Measurements from ENCODE around the gene LRRC18.

The LRRC18 gene

DNA sequence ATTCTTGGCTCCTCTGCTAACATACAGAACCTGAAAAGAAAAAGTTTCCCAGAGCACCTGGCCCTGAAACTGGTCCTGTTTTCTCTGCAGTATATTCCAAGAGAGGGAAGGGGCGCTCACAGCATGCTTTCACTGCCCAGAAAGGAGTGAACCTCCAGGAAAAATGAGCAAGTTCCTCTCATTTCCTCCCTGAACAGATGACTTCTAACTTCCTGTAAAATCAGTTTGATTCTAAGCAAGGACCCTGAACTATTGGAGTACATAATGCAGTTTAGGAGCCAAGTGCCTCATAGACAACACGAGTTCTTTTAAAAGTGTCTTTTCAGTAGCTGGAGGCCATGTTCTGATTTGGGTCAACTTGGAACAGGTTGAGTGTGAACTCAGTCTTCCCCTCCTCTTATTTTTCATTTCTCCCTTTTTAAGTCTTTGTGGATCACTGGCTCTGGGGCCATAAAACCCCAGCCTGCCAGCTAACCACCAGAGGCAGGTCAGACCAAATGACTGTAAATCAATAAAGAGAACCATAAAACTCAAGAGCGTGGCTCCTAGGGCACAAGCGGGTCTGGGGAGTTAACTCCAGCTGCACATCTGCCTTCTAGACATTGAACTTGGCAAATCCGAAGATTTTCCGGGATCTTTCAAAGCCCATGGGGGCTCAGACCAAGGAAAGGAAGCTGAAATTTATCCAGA, 5.9 kb upstream of the LRRC18 start:
- DNase-seq: no peak

DNA sequence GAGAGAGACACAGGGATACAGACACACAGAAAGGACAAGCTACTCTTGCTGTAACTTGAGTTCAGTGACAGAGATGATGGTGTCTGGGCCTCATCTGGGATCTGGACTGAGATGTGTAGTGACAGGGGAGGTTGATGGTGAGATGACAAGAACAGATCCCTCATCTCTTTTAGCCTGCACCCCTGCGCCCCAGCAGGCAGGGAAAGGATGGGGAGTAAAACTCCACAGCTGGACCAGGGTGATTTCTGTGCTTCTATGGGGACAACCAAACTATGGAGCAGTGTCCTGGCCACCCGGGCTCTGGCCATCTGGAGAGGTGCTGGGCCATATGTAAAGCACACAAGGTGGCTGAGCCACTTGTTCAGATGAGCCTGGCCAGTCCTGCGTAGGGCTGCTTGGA, 4.5 kb upstream of the LRRC18 start:
- DNase-seq: no peak

DNA sequence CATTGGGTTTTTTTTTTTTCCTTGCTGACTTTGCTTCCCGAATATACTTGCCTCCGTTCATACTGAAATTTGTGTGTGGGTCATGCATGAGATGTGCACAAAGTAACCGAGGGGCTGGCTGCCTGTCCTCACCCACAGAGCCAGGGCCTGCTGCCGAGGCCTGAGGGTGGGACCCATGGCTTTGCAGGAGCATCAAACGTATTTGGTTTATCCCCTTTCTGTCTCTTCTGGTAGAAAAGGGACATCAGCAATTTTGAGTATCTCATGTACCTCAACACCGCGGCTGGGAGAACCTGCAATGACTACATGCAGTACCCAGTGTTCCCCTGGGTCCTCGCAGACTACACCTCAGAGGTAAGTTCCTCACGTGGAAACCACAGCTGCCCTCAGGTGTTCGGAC, 3.5 kb upstream of the LRRC18 start:
- DNase-seq: no peak

DNA sequence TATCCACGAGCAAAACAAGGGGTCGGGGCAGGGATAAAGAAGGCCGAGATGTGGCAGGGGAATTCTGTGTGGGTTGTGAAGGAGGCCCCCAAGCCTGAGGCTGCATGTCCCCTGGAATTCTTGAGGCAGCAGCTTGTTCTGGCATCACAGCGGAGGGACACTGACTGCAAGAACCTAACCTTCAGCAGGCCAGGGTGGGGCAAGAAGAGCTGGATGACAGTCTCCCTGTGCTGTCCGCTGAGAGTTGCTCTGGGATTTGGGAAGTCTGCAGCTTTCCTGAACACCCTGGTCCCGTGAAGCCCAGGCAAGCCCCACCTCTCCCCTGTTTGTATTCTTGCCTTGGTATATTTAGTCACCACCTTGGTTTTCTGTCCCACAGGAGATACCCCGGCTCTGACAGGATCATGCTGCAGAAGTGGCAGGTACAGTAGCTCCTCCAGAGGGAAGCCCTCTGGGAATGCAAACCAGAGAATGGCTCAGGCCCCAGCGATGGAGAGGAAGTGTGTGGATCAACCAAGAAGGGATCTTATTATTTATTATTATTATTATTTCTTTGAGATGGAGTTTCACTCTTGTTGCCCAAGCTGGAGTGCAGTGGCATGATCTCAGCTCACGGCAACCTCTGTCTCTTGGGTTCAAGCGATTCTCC, 1.9 kb upstream of the LRRC18 start:
- no peak for DNase-seq

DNA sequence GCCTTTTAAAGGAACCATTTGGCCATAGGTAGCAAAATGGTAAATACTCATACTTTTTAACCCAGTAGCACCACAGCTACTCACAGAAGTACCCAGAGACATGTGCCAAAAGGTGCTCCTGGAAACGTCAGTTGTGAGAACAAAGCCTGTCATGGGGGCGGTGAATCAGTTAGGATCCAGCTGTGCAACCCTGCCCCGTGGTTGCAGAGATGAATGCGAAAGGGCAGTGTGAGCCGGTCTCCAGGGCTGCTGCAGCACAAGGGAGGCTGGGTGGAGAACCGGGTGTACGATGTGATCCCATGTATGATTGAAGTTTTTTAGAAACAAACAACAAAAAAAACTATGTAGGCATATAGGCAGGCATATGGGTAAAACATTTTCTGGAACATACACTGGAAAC, 1.3 kb upstream of the LRRC18 start:
- DNase-seq: no peak

DNA sequence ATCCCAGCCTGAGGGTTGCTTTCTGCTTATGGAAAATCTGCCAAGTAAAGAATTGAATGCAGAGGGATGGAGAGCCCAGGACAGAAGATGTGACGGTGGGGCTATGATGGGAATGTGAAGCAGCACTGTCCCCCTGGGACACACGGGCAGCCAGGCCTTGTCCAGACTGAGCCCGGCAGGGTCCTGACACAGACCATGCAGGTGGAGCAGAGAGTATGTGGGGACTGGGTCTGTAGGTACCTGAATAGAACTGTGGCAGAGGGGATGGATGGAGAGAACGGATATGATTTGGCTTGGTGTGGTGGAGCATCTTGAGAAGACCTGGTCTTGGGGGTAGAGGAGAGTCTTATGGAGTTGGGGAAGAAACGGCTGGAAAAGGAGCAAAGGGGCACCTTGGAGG, 732 bp upstream of the LRRC18 start:
- DNase-seq: no peak

DNA sequence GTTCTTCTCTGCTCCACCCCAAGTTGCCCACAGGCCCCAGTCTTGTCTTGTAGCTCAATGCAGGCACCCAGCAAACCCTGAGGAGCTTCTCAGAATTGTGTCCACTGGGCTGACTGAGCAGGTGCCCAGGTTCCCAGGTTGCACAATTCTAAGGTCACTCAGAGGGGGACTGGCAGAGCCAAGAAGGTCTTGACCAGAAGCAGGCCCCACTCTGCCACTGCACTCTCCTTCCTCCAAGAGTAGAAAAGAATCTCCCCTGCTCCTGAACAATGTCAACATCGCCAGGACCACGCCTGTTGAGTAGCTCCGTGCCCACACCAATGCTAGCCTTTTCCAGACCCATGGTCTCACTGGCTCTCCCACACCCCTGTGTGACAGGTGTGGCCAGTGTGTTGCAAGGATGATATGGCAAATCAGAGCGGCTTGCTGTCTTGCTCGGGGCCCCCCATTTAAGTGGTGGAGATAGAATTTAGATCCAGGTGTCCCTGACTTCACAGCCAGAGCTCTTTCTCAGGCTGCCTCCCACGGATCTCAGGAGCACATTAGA, 577 bp downstream of the LRRC18 start:
- no peak for DNase-seq

DNA sequence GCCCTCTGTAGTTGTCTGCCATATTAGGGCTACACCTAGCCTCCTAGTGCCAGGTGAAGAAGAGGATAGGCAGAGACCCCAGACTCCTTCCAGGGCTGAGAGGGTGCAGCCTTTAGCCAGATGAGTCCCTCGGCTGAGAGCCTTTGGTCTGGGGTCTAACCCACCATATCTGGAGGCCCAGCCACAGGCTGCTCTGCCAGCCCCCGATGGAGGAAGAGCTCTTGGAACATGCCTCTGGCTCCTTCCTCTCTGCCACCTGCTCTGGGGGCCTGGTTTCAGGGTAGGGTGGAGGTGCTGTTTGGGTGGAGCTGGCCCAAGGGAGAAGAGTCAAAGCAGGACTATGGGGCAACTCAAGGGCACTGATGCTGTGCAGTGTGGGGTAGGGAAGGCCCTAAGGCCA, 1.4 kb downstream of the LRRC18 start:
- DNase-seq: no peak

DNA sequence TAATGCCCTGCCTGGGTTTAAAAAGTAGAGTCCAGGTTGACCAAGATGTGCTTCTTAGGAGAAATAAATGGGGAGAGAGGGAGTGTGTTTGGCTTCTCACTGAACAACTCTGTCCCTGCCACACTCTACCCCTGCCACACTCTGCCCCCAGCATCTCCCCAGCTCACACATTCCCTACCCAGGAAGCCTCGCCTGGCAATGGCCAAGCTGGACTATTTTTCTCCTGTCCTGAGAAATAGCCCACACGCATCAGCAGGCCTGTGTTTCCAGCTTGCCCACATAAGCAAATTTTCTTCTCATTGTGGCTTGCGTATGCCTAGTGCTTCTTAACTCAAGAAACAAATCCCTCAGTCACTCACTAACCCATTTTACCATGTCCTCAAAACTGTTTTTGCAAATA, 1.8 kb downstream of the LRRC18 start:
- no peak for DNase-seq

DNA sequence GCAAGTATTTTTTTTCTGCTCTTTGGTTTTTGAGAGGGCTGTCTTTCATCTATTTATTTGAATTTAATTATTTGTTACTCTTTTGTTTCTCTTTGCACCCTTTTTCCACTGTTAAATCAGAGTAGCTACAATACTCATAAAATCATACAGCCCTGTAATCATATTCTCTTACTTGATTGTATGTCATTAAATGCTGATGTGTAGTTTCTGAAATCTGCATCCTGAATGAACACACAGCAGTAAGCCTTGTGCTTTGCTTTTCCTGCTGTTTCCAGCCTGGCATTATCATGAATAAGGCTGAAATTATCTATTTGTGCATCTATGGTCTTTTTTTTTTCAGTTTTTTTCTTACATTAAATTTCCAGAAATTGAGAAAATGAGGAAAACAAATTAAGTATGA, 4.1 kb downstream of the LRRC18 start:
- DNase-seq: no peak

DNA sequence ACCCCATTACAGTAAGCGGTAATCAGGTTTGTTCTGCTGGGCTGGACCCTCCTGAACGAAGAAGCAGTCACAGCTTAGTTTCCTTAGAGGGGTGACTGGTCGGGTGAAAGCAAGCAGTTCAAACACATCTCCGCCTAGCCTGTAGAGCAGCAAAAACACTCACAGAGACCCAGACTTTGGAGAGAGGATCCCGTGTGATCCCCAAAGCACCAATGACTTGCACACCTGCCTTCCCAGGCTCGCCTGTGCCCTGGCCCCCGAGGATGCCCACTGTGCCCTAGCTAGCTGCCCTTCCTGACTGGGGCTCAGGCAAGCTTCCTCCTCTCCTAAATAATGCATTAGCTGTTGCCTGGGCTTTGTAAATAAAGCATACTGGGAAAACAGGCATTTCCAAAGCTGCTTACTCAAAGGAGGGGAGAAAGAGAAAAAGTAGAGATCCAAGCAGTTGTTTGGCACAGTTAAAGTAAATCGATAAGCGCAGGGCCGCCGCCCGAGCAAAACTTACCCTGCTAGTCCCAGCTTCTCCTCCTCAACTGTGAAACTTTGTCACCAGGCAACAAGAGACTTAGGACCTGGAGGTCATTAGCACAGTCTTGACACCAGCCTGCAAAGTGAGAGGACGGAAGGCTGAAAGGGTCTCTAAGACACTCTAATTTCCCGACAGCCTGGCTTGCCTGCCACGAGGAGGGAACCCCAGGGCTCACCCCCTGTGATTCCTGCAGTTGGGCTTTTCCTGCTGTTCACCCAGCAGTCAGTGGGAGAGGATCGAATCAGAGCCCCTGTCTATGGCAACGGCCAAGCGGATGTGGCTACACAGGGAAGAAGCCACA, 4.8 kb downstream of the LRRC18 start:
- DNase-seq: peak in 1 of 2 donors; percentile 12

DNA sequence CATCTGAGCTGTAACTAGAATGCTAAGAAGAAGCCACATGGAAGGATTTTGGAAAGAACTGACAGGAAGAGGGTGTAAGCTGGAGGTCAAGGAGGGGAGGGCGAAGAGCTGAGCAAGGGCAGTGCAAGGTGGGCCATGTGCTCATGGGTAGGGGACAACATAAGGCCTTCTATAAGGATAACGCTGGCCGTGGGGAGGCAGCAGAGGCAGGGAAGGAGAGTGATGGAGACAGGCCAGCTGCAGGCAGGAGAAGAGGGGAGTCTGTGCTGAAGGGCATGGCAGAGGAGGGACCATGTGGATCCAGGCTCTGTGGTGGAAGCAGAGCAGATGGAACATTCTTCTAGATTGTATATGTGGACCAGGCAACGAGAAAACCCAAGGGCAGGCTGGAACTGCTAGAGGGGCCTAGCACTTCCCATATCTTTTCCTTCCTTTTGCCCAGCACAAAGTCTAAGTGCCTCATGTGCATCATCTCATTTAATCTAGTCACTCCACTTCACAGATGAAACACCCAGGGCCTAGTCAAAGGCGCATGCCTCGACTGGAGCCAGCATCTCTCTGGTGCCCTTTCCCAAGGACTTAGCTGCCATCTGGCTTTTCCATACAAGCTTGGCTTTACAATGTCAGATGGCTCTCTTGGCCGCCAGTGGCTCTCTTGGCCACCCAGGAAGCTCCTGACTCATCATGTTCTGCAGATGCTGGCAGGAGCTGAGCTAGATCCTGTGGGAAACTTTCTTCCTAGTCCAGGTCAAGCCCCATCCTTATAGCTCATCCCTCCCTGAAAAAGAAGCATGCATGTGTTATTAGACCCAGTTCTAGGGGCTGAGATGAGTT, 6.6 kb downstream of the LRRC18 start:
- peak in 1 of 2 donors; percentile 6 for DNase-seq

DNA sequence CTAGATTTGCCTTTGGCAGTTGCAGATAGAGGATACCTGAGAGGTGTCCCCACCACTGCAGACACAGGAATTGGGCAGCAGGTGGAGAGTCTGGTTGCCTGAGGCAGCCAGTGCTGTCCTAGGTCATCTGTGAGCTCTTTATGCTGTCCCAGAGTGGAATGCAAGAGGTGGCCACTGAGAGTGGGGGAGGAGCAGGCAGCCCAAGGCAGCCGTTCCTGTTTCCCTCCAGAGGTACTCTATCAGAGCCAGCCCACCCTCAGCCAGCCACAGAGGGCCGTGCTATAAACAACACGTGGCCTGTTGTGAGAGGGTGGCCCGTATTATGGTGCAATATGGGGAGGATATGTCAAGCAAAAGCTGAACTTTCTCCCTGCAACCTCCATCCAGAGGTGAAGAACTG, 8.5 kb downstream of the LRRC18 start:
- peak in 1 of 2 donors; percentile 5 for DNase-seq

DNA sequence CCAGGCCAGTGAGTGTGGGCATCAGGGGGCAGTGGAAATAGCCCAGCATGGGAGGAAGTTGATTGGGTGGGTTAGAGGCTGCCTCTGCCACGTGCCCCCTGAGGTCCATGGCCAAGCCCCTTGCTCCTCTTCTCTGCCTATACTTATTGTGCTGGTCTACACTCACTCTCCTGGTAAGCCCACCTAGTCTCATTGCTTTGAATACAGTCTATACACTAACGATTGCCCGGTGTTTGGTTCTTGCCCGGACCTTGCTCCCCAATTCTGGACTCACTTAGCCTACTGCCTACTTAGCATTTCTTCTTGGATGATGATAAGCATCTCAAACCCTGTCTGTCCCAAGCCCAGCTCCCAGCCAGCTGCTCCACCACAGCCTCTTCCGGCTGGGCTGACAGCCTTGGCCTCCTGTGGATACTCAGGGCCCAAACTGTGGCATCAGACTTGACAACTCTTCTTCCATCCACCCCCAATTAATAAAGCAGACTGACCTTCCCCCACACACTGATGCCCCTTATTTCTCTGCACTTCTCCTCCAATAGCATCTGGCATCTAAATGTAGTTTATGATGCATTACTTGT, 10.1 kb downstream of the LRRC18 start:
- DNase-seq: peak in 1 of 2 donors; percentile 6

DNA sequence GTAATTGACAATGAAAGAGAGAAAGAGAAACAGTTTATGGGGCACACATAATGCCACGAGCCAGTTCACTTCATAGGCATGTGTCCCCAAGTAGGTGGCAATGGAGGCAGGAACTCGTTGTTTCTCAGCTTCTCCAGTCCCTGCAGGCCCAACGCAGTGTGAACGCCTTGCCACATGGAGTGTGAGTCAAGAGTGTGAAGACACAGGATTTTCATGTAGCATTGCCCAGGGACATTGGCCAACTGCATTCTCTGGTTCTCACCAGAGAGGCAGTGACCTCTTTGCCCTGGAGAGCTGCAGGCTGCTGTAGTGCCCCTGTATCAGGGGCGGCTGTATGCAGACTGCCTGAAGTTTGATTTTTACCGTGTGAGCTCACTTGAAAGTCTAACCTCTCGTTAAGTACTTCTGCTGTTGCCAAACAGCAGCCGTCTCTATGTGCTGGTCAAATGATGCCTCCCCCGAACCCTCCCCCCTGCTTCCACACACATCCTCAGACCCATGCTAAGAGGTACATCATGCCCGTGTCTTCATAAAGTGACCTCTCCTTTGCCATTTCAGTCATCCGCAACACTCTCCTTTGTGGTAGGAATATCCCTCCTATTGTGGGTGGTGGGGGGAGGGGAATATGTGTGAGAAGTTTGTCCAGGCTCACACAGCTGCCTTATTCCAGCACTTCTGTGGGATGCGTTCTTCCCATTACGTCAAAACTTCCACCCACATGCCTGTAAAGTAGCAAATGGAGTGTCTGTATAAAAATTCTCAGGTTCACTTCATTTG, 12.7 kb downstream of the LRRC18 start:
- DNase-seq: peak in 1 of 2 donors; percentile 1

DNA sequence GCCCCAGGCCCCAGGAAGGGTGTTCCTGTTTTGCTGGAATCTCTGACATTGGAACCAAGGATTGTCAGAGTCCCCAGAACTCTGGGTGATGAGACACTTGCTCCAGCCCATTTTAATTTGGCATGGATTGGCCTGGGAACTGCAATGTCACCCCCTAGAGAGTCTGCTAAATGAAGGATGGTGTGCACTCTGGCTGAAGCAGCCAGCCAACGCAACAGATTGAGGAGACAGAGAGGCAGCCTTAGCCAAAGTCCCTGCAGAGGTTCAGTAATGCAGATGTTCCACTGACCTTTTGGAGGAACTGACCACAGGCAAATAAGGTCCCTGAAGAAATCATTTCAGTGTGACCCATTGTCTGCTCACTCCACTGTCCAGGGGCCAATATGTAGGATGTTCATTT, 13.4 kb downstream of the LRRC18 start:
- DNase-seq: peak in 1 of 2 donors; percentile 3

DNA sequence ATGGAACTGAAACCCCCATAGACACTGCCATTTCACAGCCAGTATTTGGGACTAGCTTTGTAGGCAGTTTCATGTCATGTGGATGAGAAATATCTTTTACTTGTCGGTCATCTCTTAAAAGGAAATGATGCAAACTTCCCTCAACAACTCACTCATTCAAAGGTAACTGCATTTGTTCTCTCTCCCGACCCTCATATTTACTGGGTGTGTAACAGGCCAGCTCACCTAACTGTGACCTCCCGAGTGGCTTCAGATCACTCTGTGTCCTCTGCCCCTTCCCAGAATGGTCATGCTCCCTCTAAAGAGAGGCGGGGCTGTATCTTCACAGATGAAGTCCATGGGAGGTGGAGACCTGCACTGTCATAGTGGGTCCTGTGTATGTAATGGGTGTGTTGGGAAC, 14.7 kb downstream of the LRRC18 start:
- peak in 1 of 2 donors; percentile 3 for DNase-seq

DNA sequence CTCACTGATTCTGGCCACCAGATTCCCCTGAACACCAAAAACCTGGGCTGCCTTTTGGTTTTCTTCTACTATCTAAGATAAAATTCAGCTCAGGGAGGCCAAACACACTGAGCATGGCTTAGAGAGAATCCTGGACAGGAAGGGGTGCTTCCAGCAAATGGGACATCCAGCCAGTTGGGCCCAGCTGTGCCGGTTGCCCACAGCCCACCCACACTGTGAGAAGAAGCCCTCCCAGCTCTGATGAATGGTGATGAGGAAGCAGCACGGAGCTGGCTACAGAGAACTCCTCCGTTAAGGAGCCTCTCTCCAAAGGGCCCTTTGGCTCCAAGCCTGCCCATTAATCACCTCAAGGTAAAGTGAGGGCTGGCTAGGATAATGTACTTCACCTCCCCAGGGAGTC, 15.9 kb downstream of the LRRC18 start:
- DNase-seq: no peak

DNA sequence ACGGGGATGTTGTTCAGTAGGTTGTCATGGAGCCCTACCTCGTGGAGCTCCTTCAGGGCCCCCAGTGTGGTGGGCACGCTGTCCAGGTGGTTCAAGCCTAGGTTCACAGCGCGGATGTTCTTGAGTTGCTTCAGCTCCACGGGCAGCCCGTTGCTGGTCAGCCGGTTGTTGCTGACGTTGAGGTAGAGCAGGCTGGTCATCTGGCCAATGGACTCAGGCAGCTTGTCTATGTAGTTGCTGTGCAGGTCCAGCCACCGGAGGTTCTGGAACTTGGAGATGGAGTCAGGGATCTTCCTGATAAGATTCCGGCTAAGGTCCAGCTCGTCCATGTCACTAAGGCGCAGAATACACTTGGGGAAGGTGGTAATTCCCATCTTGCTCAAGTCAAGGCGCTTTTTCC, 26.0 kb downstream of the LRRC18 start:
- peak in 1 of 2 donors; percentile 8 for DNase-seq

DNA sequence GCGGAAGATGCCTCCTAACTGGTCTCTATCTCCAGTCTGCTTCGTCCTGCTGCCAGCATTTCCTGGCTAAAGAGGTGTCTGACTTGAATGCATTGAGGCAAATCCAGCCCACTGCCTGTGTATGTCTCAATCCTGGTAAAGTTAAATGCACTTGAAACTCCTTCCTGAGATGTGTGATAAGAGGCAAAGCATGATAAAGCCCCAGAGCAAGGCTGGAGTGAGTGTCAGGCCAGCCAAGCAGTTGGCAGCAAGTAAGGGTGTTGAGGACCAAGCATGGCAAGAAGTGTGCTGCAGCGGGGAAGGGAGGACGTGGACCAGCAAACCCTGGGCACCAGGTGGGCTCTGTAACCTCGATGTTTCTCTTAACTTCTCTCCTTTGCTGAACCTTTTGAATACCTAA, 29.1 kb downstream of the LRRC18 start:
- no peak for DNase-seq

DNA sequence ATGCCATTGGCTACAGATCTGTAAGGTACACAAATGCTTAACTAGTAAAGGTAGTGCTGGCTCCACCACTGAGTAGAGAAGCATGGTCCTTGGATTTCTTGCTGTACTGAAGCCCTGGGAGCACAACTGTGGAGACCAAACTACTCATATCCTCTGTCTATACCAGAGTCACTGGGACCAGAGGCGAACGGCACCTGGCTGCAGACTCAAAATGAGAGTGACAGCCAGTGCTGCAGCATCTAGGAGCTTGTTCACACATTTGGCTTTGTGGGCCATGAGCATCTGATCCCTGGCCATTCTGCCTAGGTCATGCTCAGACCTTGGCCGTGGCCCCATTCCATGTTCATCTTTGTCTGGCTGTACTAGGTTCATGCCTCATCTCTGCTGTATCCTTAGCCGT, 31.9 kb downstream of the LRRC18 start:
- DNase-seq: no peak

DNA sequence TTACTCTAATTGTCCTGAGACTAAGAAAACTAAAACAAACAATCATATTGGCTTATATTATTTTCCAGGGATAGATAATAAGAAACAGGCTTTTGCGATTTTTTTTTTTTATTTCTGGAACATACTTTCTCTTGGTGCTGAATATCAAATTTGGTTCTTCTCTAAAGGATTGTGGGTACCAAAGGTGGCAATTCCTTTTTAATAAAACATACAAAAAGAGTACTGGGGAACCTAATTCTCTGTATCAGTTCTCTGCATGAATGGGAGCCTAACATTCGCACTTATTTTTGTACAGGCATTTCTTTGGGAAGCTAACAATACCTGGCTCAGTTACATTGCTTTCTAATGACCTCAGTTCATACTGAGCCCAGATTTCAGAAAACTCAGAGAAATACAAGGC, 32.8 kb downstream of the LRRC18 start:
- DNase-seq: no peak

All from stimulated activated CD4-positive, alpha-beta T cell treated with anti-CD3 and anti-CD28 coated beads, Interleukin-2, amount 100 ng/mL, for 24 hours (primary cell).